H9 (cell line): ENCODE results near the gene SERINC3. TPM values are rescaled to one million over a fixed set of nuclear protein-coding genes. Genes with fewer than 3 reads are reported as not detected.

ENCODE experiments used
- DNase-seq: peaks from one replicate; pipeline ENCODE4 v3.0.0-alpha.2; 2017
- H2AFZ ChIP-seq: one replicate; pipeline ENCODE4 v1.6.1; 2013; ENCODE audit warnings: mild to moderate bottlenecking, low read length, control low read depth, moderate library complexity
- H2AK5ac ChIP-seq: 2 replicates; pipeline ENCODE4 v1.6.1; 2013; ENCODE audit warnings: low read length, control low read depth, mixed read lengths; ENCODE audit not compliant: insufficient read length
- H2BK120ac ChIP-seq: one replicate; pipeline ENCODE4 v1.6.1; 2013; ENCODE audit warnings: low read depth, mild to moderate bottlenecking, low read length, control low read depth, inconsistent platforms; ENCODE audit not compliant: poor library complexity, severe bottlenecking
- H2BK12ac ChIP-seq: 2 replicates; pipeline ENCODE4 v1.6.1; 2013; ENCODE audit warnings: low read length, control low read depth, mixed read lengths, low read depth; ENCODE audit not compliant: insufficient read length
- H2BK15ac ChIP-seq: 2 replicates; pipeline ENCODE4 v1.6.1; 2013; ENCODE audit warnings: low read depth, low read length, control low read depth
- H2BK20ac ChIP-seq: one replicate; pipeline ENCODE4 v1.6.1; 2013; ENCODE audit warnings: low read depth, mild to moderate bottlenecking, low read length, control low read depth, inconsistent platforms; ENCODE audit not compliant: poor library complexity, severe bottlenecking
- H2BK5ac ChIP-seq: 2 replicates; pipeline ENCODE4 v1.6.1; 2013; ENCODE audit warnings: low read length, control low read depth, mixed read lengths; ENCODE audit not compliant: insufficient read length
- H3K14ac ChIP-seq: 2 replicates; pipeline ENCODE4 v1.6.1; 2013; ENCODE audit warnings: low read length, control low read depth; ENCODE audit not compliant: insufficient read depth
- H3K18ac ChIP-seq: 2 replicates; pipeline ENCODE4 v1.6.1; 2013; ENCODE audit warnings: low read depth, mild to moderate bottlenecking, mixed read lengths, low read length, control low read depth; ENCODE audit not compliant: insufficient read length
- H3K23ac ChIP-seq: 2 replicates; pipeline ENCODE4 v1.6.1; 2013; ENCODE audit warnings: low read length, control low read depth, mixed read lengths, low read depth; ENCODE audit not compliant: insufficient read length
- H3K23me2 ChIP-seq: 2 replicates; pipeline ENCODE4 v1.6.1; 2013; ENCODE audit warnings: low read depth, mild to moderate bottlenecking, mixed read lengths, low read length, control low read depth; ENCODE audit not compliant: insufficient read length, poor library complexity, severe bottlenecking
- H3K27ac ChIP-seq: 2 replicates; pipeline ENCODE4 v1.5.1; 2013; ENCODE audit warnings: low read length, control low read depth, mixed read lengths, low read depth; ENCODE audit not compliant: insufficient read length
- H3K27me3 ChIP-seq: 2 replicates; pipeline ENCODE4 v1.6.1; 2013; ENCODE audit warnings: low read length, control low read depth, inconsistent platforms; ENCODE audit not compliant: insufficient read depth
- H3K4ac ChIP-seq: 2 replicates; pipeline ENCODE4 v1.6.1; 2013; ENCODE audit warnings: low read depth, mild to moderate bottlenecking, control low read depth, inconsistent platforms, low read length, moderate library complexity
- H3K4me1 ChIP-seq: 2 replicates; pipeline ENCODE4 v1.6.1; 2013; ENCODE audit warnings: low read length, control low read depth, inconsistent platforms; ENCODE audit not compliant: insufficient read depth
- H3K4me2 ChIP-seq: 2 replicates; pipeline ENCODE4 v1.6.1; 2013; ENCODE audit warnings: low read length, control low read depth, mixed read lengths; ENCODE audit not compliant: insufficient read length, insufficient read depth
- H3K56ac ChIP-seq: 2 replicates; pipeline ENCODE4 v1.6.1; 2013; ENCODE audit warnings: low read depth, mild to moderate bottlenecking, mixed read lengths, low read length, control low read depth; ENCODE audit not compliant: insufficient read length
- H3K79me1 ChIP-seq: 2 replicates; pipeline ENCODE4 v1.6.1; 2013; ENCODE audit warnings: low read depth, mild to moderate bottlenecking, moderate library complexity, low read length, control low read depth, inconsistent platforms; ENCODE audit not compliant: insufficient read depth, poor library complexity, severe bottlenecking
- H3K79me2 ChIP-seq: 2 replicates; pipeline ENCODE4 v1.6.1; 2013; ENCODE audit warnings: low read length, control low read depth, inconsistent platforms; ENCODE audit not compliant: insufficient read depth
- H3K9ac ChIP-seq: 2 replicates; pipeline ENCODE4 v1.6.1; 2013; ENCODE audit warnings: low read length, control low read depth, mixed read lengths; ENCODE audit not compliant: insufficient read length; ENCODE audit errors: extremely low read depth
- H3K9me3 ChIP-seq: one replicate; pipeline ENCODE4 v1.6.1; 2013; ENCODE audit warnings: low read depth, low read length, inconsistent platforms; ENCODE audit not compliant: control insufficient read depth
- H3T11ph ChIP-seq: one replicate; pipeline ENCODE4 v1.6.1; 2013; ENCODE audit warnings: mild to moderate bottlenecking, low read length, control low read depth, inconsistent platforms
- H4K20me1 ChIP-seq: one replicate; pipeline ENCODE4 v1.6.1; 2013; ENCODE audit not compliant: control insufficient read depth, insufficient read length, insufficient read depth
- H4K5ac ChIP-seq: 2 replicates; pipeline ENCODE4 v1.6.1; 2013; ENCODE audit warnings: low read depth, mild to moderate bottlenecking, mixed read lengths, low read length, control low read depth; ENCODE audit not compliant: insufficient read length
- H4K8ac ChIP-seq: replicated peaks from 2 replicates; pipeline ENCODE4 v1.6.1; 2013; ENCODE audit warnings: low read length, control low read depth, mixed read lengths, low read depth; ENCODE audit not compliant: insufficient read length
- H4K91ac ChIP-seq: 2 replicates; pipeline ENCODE4 v1.6.1; 2013; ENCODE audit warnings: low read depth, mild to moderate bottlenecking, moderate library complexity, mixed read lengths, low read length, control low read depth; ENCODE audit not compliant: insufficient read length
- H3K27ac Mint-ChIP-seq, 3 experiments: 2 replicates in 2 of 3; 3 replicates in 1 of 3; pipeline ENCODE4 v1.8.0; 2020 to 2021; ENCODE audit warnings: mixed read lengths in 3 of 3, mild to moderate bottlenecking in 1 of 3, moderate library complexity in 1 of 3
- H3K27me3 Mint-ChIP-seq: 2 replicates; pipeline ENCODE4 v1.8.0; 2021; ENCODE audit warnings: low read depth, mild to moderate bottlenecking, moderate library complexity, mixed read lengths
- H3K36me3 Mint-ChIP-seq, 3 experiments: 2 replicates in 2 of 3; 3 replicates in 1 of 3; pipeline ENCODE4 v1.8.0; 2020 to 2021; ENCODE audit warnings: low read depth in 3 of 3, mixed read lengths in 3 of 3; ENCODE audit not compliant: insufficient read depth in 1 of 3
- H3K4me1 Mint-ChIP-seq, 2 experiments: 2 replicates each; pipeline ENCODE4 v1.8.0; 2020; ENCODE audit warnings: mixed read lengths in 2 of 2
- H3K4me3 Mint-ChIP-seq, 2 experiments: 2 replicates in 1 of 2; 3 replicates in 1 of 2; pipeline ENCODE4 v1.8.0; 2020 to 2021; ENCODE audit warnings: mild to moderate bottlenecking in 2 of 2, mixed read lengths in 2 of 2, moderate library complexity in 1 of 2
- H3K9me3 Mint-ChIP-seq, 2 experiments: 2 replicates in 1 of 2; 3 replicates in 1 of 2; pipeline ENCODE4 v1.8.0; 2020; ENCODE audit warnings: mild to moderate bottlenecking in 2 of 2, mixed read lengths in 2 of 2, moderate library complexity in 1 of 2
- CTCF ChIP-seq: fragments of 200-600 bp; sonication (generic); conservative IDR thresholded peaks from 3 replicates; pipeline ENCODE4 v1.8.0; 2021; ENCODE audit warnings: antibody characterized with exemption, mild to moderate bottlenecking
- WGBS: extraction: QIAGEN DNeasy Blood & Tissue Kit; methylation state at CpG from one replicate; pipeline ENCODE4 v1.1.7; 2013; ENCODE audit warnings: missing lambda C conversion rate, low lambda C conversion rate, mixed read lengths; ENCODE audit not compliant: insufficient read length; ENCODE audit errors: extremely low coverage; 5-methylcytosine and 5-hydroxymethylcytosine counted together
- total RNA-seq: library from RNA; stranded (reverse); gene quantifications from 2 replicates; pipeline ENCODE4 v1.2.1, GENCODE V29; 2021

The SERINC3 gene
- total RNA-seq, 1 experiment from 2014 or later, result 41.5 TPM

- Mint-ChIP-seq H3K4me3 (no peak overlapping the region), H3K4me1 (peaks cover 9 to 10% of the 10 kb centered on the region in 2 experiments), H3K27me3 (no peaks in the 10 kb centered on the region), H3K36me3 (no peaks in the 10 kb centered on the region), H3K27ac (no peak overlapping the region), H3K9me3 (no peaks in the 10 kb centered on the region)
- Histone ChIP-seq H2AK5ac (no peak overlapping the region), H3K56ac (no peak overlapping the region), H4K8ac (no peak overlapping the region), H2BK15ac (no peak overlapping the region), H2BK5ac (no peak overlapping the region), H2BK12ac (no peak overlapping the region), H2AFZ (no peak overlapping the region), H3K23me2 (no peaks in the 10 kb centered on the region), H3K4me1 (no peaks in the 10 kb centered on the region), H4K20me1 (no peaks in the 10 kb centered on the region), H3K4ac (no peak overlapping the region), H2BK20ac (no peak overlapping the region), H3K79me2 (no peaks in the 10 kb centered on the region), H2BK120ac (no peak overlapping the region), H3K23ac (no peak overlapping the region), H4K91ac (no peak overlapping the region), H3K14ac (no peak overlapping the region), H3K9me3 (no peaks in the 10 kb centered on the region), H3T11ph (no peak overlapping the region), H4K5ac (no peak overlapping the region), H3K4me2 (no peak overlapping the region), H3K18ac (no peak overlapping the region), H3K79me1 (no peaks in the 10 kb centered on the region), H3K9ac (no peak overlapping the region), H3K27ac (no peak overlapping the region), H3K27me3 (no peaks in the 10 kb centered on the region)
- TF ChIP-seq CTCF, result no peak
- DNase-seq, result no peak
- no CpG with 5 or more reads among the region's 6 CpGs for WGBS
These were observed 64.9 kb downstream of the SERINC3 start for GRCh38 chr20:44457016-44457415.
